ENCODE measurements around the gene RPS18. TPM values are rescaled to one million over a fixed set of nuclear protein-coding genes. Genes with fewer than 3 reads are reported as not detected.

The RPS18 gene
- total and polyA plus RNA-seq, 10 of the 15 experiments (the other 5 are each of a cell fraction or from before 2014, with no cell fraction given) = 4,228 to 20,828 (median 7,406) TPM

DNA sequence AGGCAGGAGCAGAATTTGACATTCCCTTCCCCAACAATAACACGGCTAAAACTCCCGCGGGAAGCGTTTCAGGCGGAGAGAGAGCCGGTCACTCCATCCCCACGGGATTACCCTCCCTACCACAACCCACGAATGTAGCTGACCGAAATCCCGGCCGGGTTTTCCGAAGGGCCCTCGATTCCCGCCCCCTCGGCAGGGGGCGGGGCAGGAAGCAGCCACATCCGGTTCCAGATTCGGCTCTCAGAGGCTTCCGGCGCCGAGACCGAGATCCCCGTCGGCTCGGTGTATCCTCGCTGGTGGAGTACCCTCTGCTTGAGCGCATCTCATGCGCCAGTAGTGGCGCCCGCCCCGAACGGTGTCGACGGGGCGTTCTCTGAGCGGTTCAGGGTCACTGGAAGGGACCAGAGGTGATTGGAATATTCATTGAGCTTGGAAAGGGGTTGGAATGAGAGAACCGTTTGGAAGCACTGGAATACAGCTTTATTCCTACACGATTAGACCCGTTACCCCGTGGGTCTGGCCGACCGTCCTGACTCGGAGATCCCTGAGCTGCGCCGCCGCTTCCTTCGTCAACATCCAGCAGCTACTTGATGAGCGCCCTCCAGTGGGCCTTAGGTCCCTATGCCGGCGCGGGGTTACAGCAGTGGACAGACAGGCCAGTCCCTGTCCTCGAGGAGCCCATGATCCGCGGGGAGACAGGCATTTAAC lies 27.5 kb downstream of the RPS18 start (continued):
- TF ChIP-seq, protein P1, sequence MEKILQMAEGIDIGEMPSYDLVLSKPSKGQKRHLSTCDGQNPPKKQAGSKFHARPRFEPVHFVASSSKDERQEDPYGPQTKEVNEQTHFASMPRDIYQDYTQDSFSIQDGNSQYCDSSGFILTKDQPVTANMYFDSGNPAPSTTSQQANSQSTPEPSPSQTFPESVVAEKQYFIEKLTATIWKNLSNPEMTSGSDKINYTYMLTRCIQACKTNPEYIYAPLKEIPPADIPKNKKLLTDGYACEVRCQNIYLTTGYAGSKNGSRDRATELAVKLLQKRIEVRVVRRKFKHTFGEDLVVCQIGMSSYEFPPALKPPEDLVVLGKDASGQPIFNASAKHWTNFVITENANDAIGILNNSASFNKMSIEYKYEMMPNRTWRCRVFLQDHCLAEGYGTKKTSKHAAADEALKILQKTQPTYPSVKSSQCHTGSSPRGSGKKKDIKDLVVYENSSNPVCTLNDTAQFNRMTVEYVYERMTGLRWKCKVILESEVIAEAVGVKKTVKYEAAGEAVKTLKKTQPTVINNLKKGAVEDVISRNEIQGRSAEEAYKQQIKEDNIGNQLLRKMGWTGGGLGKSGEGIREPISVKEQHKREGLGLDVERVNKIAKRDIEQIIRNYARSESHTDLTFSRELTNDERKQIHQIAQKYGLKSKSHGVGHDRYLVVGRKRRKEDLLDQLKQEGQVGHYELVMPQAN (conservative IDR thresholded peaks at IDR 0.05) = peak; percentile 75
- TF ChIP-seq RBBP5 (conservative IDR thresholded peaks at IDR 0.05) = no peak
- TF ChIP-seq POLR2A (IDR thresholded peaks at IDR 0.05; ENCODE audit: low read depth, low read length) = peak; percentile 94
- no peak; the same call in 1 of the 2 replicates for TF ChIP-seq BACH1 (IDR thresholded peaks at IDR 0.05; ENCODE audit: borderline replicate concordance)
- TF ChIP-seq CHD1 (IDR thresholded peaks at IDR 0.05; ENCODE audit: low read depth, low read length) = no peak
- TF ChIP-seq, protein P2, sequence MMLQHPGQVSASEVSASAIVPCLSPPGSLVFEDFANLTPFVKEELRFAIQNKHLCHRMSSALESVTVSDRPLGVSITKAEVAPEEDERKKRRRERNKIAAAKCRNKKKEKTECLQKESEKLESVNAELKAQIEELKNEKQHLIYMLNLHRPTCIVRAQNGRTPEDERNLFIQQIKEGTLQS (IDR thresholded peaks at IDR 0.05; ENCODE audit: borderline replicate concordance, extremely low read depth, low read depth, low read length) = no peak
- TF ChIP-seq ZNF384 (IDR thresholded peaks at IDR 0.05; ENCODE audit: borderline replicate concordance, low read depth, low read length) = no peak
- TF ChIP-seq RCOR1 (conservative IDR thresholded peaks at IDR 0.05; ENCODE audit: low read depth, low read length) = no peak; the same call in 1 of the 2 replicates
- TF ChIP-seq, protein P3, sequence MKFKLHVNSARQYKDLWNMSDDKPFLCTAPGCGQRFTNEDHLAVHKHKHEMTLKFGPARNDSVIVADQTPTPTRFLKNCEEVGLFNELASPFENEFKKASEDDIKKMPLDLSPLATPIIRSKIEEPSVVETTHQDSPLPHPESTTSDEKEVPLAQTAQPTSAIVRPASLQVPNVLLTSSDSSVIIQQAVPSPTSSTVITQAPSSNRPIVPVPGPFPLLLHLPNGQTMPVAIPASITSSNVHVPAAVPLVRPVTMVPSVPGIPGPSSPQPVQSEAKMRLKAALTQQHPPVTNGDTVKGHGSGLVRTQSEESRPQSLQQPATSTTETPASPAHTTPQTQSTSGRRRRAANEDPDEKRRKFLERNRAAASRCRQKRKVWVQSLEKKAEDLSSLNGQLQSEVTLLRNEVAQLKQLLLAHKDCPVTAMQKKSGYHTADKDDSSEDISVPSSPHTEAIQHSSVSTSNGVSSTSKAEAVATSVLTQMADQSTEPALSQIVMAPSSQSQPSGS (IDR thresholded peaks at IDR 0.05; ENCODE audit: low read length) = peak; percentile 33; the same call in 1 of the 2 replicates
- TF ChIP-seq CREB1 (IDR thresholded peaks at IDR 0.05; ENCODE audit: low read depth) = peak; percentile 27
- TF ChIP-seq BHLHE40 (IDR thresholded peaks at IDR 0.05; ENCODE audit: borderline replicate concordance in 1 of 2, low read depth in 2 of 2, low read length in 1 of 2) = 0 out of 4 replicates have a peak, but pooled peaks have one; percentile 4 to 46
- TF ChIP-seq TARDBP (IDR thresholded peaks at IDR 0.05; ENCODE audit: borderline replicate concordance) = peak; percentile 28; the same call in 1 of the 2 replicates
- TF ChIP-seq IRF4 (IDR thresholded peaks at IDR 0.05; ENCODE audit: low read depth, low read length) = 0 out of 2 replicates have a peak, but pooled peaks have one; percentile 57
- peak; percentile 84 for TF ChIP-seq MEF2A (IDR thresholded peaks at IDR 0.05; ENCODE audit: insufficient read depth, low read depth, low read length)
- TF ChIP-seq, protein P4, sequence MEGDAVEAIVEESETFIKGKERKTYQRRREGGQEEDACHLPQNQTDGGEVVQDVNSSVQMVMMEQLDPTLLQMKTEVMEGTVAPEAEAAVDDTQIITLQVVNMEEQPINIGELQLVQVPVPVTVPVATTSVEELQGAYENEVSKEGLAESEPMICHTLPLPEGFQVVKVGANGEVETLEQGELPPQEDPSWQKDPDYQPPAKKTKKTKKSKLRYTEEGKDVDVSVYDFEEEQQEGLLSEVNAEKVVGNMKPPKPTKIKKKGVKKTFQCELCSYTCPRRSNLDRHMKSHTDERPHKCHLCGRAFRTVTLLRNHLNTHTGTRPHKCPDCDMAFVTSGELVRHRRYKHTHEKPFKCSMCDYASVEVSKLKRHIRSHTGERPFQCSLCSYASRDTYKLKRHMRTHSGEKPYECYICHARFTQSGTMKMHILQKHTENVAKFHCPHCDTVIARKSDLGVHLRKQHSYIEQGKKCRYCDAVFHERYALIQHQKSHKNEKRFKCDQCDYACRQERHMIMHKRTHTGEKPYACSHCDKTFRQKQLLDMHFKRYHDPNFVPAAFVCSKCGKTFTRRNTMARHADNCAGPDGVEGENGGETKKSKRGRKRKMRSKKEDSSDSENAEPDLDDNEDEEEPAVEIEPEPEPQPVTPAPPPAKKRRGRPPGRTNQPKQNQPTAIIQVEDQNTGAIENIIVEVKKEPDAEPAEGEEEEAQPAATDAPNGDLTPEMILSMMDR (IDR thresholded peaks at IDR 0.05 in 2 of 3, conservative IDR thresholded peaks at IDR 0.05 in 1 of 3; ENCODE audit: control insufficient read depth in 2 of 3, extremely low read depth in 1 of 3, insufficient read depth in 1 of 3, low read depth in 3 of 3, low read length in 3 of 3) = peak; percentile 58 to 72 (median 69)
- TF ChIP-seq, protein P5, sequence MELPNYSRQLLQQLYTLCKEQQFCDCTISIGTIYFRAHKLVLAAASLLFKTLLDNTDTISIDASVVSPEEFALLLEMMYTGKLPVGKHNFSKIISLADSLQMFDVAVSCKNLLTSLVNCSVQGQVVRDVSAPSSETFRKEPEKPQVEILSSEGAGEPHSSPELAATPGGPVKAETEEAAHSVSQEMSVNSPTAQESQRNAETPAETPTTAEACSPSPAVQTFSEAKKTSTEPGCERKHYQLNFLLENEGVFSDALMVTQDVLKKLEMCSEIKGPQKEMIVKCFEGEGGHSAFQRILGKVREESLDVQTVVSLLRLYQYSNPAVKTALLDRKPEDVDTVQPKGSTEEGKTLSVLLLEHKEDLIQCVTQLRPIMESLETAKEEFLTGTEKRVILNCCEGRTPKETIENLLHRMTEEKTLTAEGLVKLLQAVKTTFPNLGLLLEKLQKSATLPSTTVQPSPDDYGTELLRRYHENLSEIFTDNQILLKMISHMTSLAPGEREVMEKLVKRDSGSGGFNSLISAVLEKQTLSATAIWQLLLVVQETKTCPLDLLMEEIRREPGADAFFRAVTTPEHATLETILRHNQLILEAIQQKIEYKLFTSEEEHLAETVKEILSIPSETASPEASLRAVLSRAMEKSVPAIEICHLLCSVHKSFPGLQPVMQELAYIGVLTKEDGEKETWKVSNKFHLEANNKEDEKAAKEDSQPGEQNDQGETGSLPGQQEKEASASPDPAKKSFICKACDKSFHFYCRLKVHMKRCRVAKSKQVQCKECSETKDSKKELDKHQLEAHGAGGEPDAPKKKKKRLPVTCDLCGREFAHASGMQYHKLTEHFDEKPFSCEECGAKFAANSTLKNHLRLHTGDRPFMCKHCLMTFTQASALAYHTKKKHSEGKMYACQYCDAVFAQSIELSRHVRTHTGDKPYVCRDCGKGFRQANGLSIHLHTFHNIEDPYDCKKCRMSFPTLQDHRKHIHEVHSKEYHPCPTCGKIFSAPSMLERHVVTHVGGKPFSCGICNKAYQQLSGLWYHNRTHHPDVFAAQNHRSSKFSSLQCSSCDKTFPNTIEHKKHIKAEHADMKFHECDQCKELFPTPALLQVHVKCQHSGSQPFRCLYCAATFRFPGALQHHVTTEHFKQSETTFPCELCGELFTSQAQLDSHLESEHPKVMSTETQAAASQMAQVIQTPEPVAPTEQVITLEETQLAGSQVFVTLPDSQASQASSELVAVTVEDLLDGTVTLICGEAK (IDR thresholded peaks at IDR 0.05; ENCODE audit: borderline replicate concordance) = peak; percentile 88
- peak; percentile 53; the same call in 1 of the 2 replicates for TF ChIP-seq STAT1 (conservative IDR thresholded peaks at IDR 0.05)
